ENCODE data around the gene SLC19A3. TPM values are rescaled to one million over a fixed set of nuclear protein-coding genes. Genes with fewer than 3 reads are reported as not detected.

The SLC19A3 gene
- total RNA-seq, 1 experiment from 2014 or later = 63.8 TPM

DNA sequence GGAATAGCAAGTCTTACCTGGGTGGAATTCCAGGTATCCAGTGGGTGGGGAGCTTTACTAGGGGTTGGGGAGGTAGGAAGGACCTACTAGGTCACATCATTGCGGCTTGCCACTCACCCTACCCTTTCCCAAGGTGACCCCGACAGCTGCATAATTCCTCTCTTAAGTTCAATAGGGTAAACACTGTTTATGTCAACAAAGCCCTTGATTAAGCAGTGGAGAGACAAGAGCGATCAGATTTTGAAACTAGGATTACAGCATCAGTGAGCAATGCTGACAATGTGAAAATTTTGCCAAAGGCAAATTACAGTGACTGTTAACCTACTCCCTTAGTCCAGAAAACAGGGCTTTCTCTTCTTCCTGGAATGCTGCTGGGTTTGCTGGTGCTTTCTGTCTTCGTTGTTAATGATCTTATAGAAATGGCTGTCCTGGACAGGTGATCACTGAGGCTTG lies 14.5 kb downstream of the SLC19A3 start:
- CTCF ChIA-PET = interaction anchor here (0.9 kb wide), 2 partner anchors 45 to 51 kb away, joined by 3 read pairs; no protein-coding TSS in a partner anchor
- intact Hi-C loops (cut with micrococcal nuclease; ENCODE audit: unreplicated experiment) = loop anchor here (5.0 to 10.0 kb wide), 2 partner anchors 59 to 219 kb away; no protein-coding TSS in a partner anchor
- Mint-ChIP-seq H3K27me3 (ENCODE audit: unreplicated experiment) (no peaks in the 10 kb centered on the region), H3K36me3 (ENCODE audit: insufficient read depth, unreplicated experiment) (peaks cover 62% of the 10 kb centered on the region), H3K4me3 (ENCODE audit: low read depth, unreplicated experiment) (no peak overlapping the region), H3K9me3 (ENCODE audit: low read depth, unreplicated experiment) (no peaks in the 10 kb centered on the region), H3K4me1 (ENCODE audit: low read depth, unreplicated experiment) (peaks cover 42% of the 10 kb centered on the region), H3K27ac (ENCODE audit: unreplicated experiment) (peak overlapping the region; percentile 70)
- DNase-seq = peak; percentile 33
- BruUV-seq (replicated peaks) = no TSS peak
- TF ChIP-seq, protein P1, sequence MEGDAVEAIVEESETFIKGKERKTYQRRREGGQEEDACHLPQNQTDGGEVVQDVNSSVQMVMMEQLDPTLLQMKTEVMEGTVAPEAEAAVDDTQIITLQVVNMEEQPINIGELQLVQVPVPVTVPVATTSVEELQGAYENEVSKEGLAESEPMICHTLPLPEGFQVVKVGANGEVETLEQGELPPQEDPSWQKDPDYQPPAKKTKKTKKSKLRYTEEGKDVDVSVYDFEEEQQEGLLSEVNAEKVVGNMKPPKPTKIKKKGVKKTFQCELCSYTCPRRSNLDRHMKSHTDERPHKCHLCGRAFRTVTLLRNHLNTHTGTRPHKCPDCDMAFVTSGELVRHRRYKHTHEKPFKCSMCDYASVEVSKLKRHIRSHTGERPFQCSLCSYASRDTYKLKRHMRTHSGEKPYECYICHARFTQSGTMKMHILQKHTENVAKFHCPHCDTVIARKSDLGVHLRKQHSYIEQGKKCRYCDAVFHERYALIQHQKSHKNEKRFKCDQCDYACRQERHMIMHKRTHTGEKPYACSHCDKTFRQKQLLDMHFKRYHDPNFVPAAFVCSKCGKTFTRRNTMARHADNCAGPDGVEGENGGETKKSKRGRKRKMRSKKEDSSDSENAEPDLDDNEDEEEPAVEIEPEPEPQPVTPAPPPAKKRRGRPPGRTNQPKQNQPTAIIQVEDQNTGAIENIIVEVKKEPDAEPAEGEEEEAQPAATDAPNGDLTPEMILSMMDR (IDR thresholded peaks at IDR 0.05; ENCODE audit: unreplicated experiment) = no peak

DNA sequence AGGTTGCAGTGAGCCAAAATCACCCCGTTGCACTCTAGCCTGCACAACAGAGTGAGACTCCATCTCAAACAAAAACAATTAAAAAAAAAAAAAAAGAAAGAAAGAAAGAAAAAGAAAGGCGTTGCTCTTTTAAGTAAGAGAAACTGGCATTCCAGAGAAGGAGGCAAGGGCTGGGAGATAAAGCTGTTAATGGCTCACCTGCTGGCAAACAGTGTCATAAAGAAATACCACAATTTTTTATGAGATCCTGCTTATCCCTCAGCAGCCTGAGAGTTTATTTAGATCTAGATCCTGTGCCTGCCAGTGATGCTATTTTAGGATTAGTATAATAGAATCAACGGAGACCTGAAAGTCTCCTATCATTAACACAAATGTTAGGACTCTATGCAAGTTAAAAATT lies 16.3 kb downstream of the SLC19A3 start:
- Mint-ChIP-seq H3K36me3 (ENCODE audit: insufficient read depth, unreplicated experiment) (peaks cover 65% of the 10 kb centered on the region), H3K27me3 (ENCODE audit: unreplicated experiment) (no peaks in the 10 kb centered on the region), H3K9me3 (ENCODE audit: low read depth, unreplicated experiment) (no peaks in the 10 kb centered on the region), H3K4me3 (ENCODE audit: low read depth, unreplicated experiment) (no peak overlapping the region), H3K4me1 (ENCODE audit: low read depth, unreplicated experiment) (peaks cover 41% of the 10 kb centered on the region), H3K27ac (ENCODE audit: unreplicated experiment) (no peak overlapping the region)
- TF ChIP-seq, protein P1 (IDR thresholded peaks at IDR 0.05; ENCODE audit: unreplicated experiment) = no peak
- BruUV-seq (replicated peaks) = no TSS peak
- no peak for DNase-seq
- intact Hi-C loops (cut with micrococcal nuclease; ENCODE audit: unreplicated experiment) = loop anchor here (5.0 to 10.0 kb wide), 2 partner anchors 61 to 217 kb away; no protein-coding TSS in a partner anchor
- CTCF ChIA-PET = interaction anchor here (0.6 to 0.7 kb wide), 2 partner anchors 16 to 103 kb away, joined by 3 to 4 read pairs; partner anchors contain the start of gene SLC19A3

GRCh38 chr2:227696990-227697679 lies 20.7 kb downstream of the SLC19A3 start:
- peaks cover 16% of the 10 kb centered on the region for H3K4me1 Mint-ChIP-seq (ENCODE audit: low read depth, unreplicated experiment)
- TF ChIP-seq, protein P1 (IDR thresholded peaks at IDR 0.05; ENCODE audit: unreplicated experiment) = no peak
- no peak for DNase-seq
- H3K9me3 Mint-ChIP-seq (ENCODE audit: low read depth, unreplicated experiment) = peaks cover 6% of the 10 kb centered on the region
- no TSS peak for BruUV-seq (replicated peaks)
- no peak overlapping the region for H3K27ac Mint-ChIP-seq (ENCODE audit: unreplicated experiment)
- CTCF ChIA-PET = interaction anchor here (2.2 kb wide), 1 partner anchor 69 kb away, joined by 6 read pairs; no protein-coding TSS in a partner anchor
- H3K27me3 Mint-ChIP-seq (ENCODE audit: unreplicated experiment) = no peaks in the 10 kb centered on the region
- peaks cover 59% of the 10 kb centered on the region for H3K36me3 Mint-ChIP-seq (ENCODE audit: insufficient read depth, unreplicated experiment)
- H3K4me3 Mint-ChIP-seq (ENCODE audit: low read depth, unreplicated experiment) = no peak overlapping the region
- intact Hi-C loops (cut with micrococcal nuclease; ENCODE audit: unreplicated experiment) = no loop called here

DNA sequence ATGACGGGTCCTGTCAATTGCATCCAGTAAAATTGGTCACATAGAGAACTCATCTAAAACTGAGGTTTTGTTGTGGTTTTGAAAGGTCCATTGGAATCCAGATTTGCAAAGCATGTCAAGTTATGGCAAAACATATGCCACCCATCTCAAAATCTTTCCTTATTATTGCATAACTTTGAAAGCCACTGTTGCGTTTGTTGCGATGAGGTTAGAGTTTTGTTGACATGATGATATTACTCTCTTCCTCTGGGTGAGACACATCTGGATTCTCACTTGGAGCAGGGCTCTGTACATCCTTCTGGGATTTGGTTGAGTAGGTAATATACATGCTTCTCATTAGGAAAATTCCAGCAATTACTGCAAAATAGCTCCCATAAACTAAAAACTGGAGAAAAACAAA lies 30.6 kb downstream of the SLC19A3 start:
- no peak overlapping the region for H3K27ac Mint-ChIP-seq (ENCODE audit: unreplicated experiment)
- no peak for DNase-seq
- TF ChIP-seq, protein P1 (IDR thresholded peaks at IDR 0.05; ENCODE audit: unreplicated experiment) = no peak
- no peaks in the 10 kb centered on the region for H3K4me1 Mint-ChIP-seq (ENCODE audit: low read depth, unreplicated experiment)
- H3K4me3 Mint-ChIP-seq (ENCODE audit: low read depth, unreplicated experiment) = no peak overlapping the region
- CTCF ChIA-PET = no interaction called here
- BruUV-seq (replicated peaks) = no TSS peak
- intact Hi-C loops (cut with micrococcal nuclease; ENCODE audit: unreplicated experiment) = no loop called here
- H3K27me3 Mint-ChIP-seq (ENCODE audit: unreplicated experiment) = no peaks in the 10 kb centered on the region
- H3K36me3 Mint-ChIP-seq (ENCODE audit: insufficient read depth, unreplicated experiment) = peaks cover 12% of the 10 kb centered on the region
- H3K9me3 Mint-ChIP-seq (ENCODE audit: low read depth, unreplicated experiment) = no peaks in the 10 kb centered on the region

Measured in Calu3 (cell line).